Measurements from ENCODE around the gene TEAD1.

TEAD1 gene

DNA sequence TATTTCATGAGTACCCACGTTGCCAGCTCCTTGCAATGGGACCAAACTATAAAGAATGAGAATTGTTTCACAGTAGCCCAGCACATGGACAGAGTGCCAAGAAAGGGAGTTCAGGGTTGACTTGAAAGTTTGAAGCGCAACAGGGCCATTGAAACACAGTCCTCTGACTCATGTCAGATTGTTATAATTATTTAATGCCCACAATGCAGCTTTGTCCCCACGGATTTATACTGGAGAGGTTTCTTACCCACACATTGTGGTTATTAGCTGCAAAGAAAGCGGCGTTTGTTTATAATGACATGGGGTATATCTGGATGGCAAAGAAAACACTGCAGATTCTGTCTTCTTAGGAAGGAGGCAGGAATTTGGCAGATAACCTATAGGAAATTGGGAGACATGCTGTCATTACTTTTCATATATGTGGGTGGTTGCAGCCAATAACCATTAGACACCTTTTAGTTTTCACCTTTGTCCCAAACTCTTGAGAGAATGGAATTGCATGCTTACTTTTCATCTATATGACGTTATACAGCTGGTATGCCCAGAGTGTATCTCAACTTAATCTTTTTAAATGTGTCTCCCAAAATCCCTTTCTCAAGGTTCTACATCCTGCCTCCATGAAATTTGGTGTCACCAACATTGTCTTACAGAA, 143.6 kb downstream of the TEAD1 start:
- no peak for DNase-seq

DNA sequence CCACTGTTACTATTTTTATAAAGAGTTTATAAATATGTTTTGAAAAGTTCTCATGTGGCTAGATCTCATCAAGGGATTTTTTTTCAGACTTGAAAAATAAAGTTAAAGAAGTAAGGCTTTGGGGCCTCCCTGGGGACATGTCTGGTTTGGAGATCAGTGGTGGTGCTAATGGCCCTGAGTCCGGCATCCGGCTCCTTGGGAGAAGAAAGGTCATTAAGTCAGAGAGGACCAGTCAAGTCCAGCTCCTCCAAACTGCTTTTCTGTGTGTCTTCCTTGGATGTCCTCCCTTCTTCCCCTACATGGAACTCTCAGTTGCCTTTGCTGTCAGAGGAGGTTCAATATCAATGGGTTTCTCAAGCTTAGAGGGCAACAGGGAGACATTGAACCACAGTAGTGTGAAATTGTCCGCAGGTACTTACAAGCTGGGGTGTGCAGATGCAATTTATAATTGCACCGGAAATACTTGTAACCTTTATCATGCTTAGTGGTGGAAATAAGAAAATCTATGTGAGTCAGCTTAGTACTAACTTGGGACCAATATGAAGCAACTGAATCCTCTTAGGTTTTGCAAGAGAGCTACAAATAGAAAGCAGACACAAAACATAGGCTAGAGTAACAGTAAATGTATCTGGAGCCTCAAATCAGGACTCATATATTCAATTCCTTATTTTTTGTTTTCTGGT, 144.3 kb downstream of the TEAD1 start:
- DNase-seq = no peak

DNA sequence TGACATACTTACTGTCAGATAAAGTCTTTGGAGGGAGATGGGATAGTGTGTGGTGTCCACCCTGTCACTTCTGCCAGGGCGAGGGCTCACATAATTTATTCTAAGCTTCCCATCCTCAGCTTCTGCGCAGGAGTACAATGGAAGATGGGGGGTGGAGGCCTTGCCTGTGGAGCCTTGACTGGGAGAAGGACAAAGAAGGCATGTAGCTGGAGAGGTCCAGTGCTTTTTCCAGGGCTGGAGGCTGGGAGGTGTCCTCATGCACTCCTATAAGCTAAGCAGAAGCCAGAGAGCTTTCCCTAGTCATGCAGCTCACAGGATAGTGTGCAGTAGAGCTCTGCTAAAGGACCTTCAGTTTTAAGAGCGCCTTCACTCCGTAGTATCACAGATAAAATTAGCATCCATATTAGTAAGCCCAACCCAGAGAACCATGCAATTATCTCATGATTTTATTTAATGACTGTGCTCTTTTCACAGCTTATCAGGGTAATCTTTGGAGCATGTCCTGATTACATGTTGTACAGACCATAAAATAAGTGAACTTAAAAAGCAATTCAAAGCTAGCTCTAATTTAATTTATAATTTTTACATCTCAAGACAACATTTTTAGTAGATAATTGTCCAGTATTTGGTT, 148.3 kb downstream of the TEAD1 start:
- no peak for DNase-seq

DNA sequence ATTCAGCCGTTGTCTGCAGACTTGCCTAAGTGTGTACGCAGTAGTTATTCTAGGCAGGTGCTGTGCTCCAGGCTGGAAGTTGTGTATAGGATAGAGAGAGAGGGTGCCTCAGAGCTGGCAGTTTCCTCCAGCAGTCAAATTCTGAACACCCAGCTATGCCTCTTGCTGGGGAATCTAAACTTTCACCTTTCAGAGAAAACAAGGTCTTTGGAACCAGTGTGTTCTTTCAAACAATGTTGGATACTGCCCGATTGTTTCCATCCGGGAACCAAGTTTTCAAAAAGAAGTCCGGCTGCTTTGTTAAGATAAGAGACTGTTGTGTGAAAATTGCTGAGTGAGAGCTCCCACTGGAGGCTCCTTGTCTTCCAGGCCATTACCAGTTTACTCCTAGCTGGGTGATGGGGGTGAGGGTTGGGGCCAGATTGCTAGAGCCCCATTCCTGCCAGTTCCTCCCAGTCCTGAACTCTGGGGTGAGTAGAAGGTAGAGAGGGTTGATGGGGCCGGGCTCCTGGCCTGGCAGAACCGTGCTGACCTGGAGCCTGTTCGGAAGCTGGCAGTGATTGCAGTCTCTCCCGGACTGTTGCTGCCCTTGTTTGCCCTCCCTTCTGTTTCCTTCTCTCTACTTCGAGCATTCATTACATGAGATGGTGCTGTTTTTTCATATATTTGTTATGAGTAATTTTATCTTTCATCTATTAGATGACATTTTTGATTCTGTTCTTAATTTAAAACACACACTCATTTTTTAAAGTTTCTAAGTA, 150.2 kb downstream of the TEAD1 start:
- DNase-seq = no peak

DNA sequence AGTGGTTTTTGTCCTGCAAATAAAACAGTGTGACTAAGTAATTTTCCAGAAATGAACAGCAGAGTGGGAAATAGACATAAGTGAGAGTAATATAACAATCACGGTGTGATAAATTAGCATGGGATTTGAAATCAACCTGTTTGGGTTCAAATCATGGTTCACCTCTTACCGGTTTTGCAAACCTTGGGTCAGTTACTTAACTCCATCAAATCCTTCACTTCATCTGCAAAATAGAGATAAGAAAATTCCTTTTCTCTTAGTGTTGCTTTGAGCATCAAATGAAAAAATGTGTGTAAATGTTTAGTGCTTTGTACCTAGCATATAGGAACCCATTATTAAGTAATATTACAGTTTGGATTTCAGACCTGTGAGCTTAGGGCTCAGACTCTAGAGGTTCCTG, 152.2 kb downstream of the TEAD1 start:
- no peak for DNase-seq

DNA sequence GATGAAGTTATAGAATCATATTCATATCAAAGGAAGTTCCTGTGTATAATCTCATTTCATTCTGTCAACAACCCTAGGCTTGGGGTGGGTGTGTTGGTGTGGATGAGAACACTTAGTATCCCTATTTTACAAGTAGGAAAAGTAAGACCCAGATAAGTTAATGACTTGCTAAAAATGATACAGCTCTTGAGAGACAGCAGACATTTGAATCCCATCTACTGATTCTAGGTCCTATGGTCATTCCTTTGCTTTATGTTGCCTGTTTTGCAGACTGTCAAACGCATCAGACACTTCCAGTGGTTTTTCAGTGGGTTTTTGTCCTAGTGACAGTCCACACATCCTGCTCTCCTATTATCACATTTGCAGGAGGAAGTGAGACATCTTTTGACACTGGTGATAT, 153.1 kb downstream of the TEAD1 start:
- DNase-seq = no peak

DNA sequence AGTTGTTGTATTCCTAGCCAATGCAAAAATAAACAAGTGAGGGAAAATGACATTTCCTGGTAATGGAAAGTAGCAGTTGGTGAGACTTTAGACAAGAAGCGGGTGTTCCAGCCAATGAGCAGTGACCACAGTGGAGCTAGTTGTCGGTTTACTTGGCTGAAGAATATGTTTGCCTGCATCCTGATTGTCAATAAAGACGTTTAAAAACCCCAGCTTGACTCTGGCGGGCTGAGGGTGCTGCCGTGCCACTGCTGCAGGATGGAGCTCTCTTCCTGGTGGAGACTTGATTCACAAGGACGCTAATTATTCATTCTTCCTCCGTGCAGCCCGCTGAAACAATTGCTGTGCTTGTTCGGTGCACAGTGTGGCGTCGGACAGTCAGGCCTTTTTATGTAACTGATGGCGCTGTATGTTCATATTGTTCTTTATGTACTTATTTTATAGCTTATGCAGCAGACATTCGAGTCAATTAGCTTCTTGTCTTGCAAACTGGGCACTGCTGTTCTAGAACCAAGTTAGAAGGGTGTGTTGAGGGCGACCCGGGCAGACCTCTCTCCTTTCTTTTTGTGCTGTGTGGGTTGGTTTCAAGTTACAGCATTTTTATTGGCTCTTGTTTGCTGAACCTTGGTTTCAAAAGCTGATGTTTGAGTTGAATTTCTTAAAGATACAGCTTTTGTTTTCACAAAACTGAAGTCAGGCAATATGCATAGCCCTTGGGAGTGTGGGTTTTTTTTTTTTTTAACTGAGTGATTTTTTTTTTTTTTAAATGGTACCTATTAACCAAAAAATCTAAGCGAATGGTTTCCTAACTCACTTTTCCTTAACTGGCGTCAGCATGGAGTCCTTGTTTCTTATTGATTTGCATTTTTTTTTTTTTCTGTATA, 153.9 kb downstream of the TEAD1 start:
- DNase-seq = no peak

DNA sequence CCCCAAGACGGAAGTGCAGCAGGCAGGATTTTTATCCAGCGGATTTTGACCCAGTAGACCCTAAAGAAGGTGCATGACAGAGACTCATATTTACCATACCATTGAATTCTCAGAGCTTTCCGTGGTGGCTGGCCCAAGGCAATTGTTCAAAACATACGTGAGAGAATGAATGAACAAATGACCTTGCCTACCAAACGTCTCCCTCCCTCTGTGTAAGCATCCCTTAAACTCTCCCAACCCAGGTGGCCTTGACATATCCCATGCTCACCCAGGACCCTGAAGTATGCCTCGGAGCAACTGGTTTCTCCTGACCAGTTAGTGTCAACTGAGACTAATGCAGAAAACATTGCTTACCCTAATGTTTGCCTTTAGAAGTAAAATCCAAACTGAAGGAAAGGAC, 154.9 kb downstream of the TEAD1 start:
- no peak for DNase-seq

DNA sequence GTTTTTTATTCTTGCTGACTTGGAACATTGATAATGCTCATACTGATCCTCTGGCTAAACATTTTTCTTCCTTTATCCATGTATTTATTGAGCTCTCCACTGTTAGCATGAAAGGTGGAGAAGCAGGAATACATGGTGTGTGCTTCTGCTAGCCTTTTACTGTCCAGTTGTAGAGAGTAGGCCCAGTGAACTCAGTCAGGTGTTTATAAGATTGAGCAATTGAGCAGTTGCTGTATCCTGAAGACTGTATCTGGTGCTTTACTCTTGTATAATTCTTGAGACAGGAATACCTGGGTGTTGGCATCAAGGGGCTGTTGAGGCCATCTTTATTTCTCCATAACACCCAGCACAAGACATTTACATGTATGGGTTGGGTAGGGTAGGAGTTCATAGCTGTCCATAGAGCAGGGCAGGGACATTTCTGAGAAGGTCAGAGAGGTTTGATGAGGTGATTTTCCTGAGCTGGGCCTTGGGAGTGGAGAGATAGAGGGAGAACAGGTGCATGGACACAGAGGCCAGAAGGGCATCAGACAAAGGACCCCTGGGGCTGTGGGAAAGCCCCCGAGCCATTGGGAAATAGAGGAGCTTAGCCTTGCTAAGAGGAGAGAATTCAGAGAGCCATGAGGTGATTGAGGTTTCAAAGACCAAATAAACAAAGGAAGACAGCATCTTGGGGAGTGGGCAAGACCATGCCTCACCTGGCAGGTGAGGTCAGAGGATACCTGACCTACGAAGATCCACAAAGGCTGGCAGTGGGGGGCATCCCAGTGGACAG, 155.5 kb downstream of the TEAD1 start:
- DNase-seq = no peak

DNA sequence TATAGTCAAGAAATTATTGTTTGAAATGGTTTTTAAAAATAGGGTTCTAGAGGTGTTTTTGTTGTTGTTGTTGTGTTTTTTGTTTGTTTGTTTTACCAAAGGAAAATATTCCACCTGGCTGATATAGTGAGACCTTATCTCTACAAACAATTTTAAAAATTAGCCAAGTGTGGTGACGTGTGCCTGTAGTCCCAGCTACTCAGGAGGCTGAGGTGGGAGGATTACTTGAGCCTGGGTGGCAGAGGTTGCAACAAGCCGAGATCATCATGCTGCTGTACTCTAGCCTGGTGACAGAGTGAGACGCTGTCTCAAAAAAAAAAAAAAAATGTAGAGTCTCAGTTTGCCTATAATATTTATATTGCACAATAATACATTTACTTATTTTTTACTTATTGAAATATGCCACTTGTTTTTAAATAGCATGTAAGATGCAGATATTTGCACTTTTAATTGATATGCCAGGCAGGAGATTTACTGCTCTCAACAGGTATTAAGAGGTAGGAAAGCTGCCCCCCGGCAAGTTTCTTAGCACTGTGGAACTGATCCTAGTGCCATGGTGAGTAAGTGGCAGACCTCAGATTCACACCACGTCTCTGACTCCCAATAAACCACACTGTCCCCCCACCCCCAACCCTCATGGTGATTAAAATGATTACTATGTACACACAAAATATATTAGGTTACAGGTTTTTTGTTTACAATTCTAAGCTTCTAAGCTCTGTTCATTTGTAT, 157.4 kb downstream of the TEAD1 start:
- no peak for DNase-seq

DNA sequence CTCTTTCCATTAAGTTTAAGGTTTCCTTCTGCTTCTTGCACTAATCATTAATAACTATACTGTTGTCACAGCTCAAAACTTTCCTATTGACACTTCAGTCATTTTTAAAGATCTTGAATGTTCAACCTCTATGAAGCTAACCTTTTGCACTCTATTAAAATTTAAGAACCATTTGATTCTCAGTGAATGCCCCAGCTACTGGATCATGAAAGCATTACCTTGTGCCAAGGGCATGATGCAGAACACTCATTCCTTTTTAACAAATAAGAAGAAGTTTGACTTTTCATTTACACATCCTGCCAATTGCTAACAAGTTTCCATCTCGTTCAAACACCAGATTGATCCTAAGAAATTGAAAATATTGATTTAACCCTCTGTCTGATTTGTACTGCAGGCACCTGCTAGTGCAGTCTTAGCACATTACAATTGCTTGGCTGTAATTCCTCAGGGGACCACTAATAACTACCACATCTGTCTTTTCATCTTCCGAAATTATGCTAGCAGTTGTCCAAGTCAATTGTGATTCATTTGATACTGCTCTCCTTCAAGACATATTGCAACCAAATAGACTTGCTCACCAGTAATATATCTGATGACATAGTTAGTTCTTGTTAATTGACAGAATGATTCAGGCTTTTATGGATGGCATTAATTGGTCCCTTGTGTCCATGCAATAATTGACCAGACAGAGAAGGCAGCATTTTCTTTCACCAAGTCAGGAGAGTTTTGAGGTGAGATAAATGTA, 158.4 kb downstream of the TEAD1 start:
- no peak for DNase-seq

DNA sequence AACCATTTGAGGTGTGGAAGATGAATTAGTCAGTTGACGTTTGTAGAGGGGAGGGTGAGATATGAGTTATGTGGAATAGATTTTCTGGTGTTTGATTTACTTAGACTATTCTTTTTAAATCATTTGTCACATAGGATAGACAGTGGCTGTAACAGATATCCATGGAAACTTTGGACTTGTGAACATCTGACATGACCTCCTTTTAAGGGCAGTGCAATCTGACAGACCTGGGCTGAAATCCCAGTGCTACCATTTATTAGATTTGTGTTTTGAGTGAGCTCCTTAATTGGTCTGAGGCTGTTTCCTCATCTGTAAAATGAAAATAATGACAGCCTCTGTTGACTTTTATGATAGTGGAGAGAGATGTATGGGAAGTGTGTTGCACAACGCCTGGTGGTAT, 159.9 kb downstream of the TEAD1 start:
- no peak for DNase-seq

DNA sequence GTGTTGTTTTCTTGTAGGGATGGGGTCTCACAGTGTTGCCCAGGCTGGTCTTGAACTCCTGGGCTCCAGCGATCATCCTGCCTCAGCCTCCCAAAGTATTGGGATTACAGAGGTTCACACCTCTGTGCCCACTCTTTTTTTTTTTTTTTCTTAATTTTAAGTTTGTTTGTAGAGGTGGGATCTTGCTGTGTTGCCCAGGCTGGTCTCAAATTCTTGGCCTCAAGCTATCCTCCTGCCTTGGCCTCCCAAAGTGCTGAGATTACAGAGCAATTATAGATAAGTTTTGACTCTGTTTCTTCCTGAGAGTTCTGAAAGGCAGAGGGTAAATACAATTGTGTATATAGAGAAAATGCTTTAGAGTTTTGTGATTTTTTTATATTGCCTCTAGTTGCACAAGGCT, 160.4 kb downstream of the TEAD1 start:
- no peak for DNase-seq

DNA sequence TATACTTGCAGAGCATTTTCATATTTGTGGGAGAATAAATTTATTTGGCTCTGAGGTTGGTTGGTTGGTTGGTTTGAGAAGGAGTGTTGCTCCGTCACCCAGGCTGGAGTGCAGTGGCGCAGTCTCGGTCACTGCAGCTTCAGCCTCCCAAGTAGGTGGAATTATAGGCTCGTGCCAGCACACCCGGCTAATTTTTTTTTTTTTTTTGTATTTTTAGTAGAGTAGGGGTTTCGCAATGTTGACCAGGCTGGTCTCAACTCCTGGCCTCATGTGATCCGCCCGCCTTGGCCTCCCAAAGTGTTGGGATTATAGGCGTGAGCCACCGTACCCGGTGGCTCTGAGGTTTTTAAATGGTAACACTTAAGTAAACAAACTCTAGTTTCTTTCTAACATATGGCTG, 161.1 kb downstream of the TEAD1 start:
- no peak for DNase-seq

DNA sequence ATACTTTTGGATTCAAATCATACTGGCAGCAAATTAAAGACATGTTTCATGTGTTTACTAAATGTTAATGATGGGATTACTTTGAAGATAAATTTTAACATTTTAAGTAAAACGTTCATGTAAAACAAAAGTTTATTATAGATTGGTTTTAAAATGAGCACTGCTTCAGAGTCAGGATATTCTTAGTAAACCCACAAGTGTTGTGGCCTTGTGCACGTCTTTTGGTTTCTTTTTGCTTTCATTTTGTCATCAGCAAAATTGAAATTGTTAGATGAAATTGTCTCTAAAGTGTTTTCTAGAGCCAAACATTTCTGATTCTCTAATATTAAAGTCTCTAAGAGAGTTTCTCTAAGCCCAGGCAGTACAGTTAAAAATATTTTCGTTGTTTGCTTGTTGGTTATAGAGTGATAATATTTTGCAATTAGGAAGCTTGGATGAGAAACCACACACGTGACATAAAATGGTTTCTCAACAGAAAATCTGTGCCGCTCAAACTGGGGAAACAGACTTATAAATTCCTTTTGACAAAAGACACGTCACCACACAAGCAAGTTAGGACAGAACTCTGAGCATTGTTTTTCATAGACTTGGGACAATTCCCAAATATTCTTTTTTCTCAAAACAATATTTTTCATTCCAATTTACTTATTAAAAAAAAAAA, 164.4 kb downstream of the TEAD1 start:
- DNase-seq = no peak

DNA sequence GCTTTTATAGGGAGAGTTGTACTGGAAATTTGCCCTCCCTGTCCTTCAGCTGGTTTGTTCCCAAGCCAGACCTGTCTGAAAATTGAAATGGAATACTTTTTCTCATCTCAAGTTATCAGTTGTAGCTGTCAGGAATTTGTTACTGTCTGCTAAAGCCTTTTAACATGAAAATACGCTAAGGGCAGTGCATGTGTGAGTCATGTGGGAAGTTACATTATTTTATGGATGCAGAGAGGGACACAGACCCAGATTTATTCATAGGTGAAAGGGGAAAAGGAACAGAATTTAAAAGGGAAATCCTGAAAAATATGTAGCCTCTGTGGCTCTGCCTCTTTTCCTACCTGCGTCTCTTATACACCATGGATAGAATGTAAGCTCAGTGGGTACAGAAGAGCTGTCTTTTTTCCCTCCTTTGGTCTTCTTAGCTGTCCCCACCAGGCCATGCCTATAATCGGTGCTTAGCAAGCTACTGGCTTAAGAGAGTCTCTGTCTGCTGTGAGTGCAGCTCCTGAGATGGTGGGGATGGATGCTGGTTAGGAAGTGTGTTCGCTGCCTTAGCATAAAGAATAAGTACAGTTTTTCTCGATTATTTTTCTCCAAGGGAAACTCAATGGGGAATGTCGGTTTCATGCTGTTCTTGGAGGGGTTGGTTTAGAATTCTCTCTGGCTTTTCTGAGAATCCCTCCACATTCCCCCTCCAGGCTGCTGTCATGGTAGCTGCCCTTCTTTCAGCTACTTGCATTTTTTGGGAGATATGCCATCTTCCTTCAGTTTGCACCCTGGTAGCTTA, 166.8 kb downstream of the TEAD1 start:
- no peak for DNase-seq

DNA sequence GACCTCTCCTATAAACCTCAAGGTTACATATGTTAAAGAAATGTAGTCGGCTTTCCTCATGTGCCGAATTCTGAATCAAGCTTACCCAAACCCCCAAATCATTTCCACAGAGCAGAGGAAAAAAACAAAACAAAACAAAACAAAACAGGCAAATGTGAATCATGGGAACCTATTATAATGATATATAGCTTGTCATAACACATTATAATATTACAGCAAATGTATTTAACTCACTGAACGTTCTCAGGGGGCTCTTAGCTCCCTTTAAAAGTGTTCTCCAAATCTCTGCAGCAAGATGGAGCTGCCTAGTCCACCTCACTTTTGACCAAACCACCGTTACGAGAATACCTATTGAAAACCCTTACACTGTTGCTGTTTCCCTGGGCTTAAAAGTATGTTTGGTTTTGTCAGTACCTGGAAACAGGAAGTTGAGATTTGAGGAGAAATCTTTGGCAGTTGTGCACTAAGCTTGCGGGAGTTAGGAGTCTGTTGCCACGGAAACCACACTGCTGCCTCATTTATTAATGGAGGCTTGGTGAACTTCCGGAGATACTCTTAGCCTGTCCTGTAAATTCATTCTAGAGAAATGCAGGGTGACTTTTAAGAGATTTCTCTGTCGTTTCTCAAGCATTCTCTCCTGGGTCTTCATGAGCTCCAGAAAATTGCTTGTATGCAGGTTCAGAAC, 167.9 kb downstream of the TEAD1 start:
- DNase-seq = no peak

DNA sequence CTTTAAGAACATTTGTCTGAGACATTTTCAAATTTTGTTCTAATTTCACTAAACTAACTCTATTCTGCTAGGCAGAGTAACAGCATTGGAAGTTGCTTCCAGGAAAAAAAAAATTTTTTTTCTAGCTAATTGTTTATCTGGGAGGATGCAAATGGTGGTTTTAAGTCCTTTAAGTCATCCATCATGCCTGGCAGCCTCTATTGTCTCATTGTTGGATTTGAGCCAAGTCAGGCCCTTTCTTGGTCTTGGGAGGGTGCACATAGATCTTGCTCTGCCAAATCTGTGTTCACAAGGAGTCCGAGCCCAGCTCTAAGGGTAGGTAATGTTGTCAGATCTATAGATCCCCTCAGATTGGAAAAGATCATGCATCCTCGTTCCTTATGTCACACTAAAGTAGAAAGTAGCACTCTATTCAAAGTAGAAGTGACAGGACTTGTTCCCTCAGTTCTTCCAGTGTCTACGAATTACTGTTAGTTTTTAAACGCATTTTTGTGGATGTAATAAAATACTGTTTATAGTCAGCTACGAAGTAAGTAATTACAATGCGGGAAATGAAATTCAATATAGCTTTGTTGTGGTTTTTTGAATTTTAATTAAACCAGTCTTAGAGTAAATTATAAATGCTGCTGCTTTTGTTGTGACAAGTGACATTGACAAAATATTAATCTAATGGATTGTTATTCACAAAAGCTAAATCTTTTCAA, 168.9 kb downstream of the TEAD1 start:
- no peak for DNase-seq

All from stimulated activated CD4-positive, alpha-beta T cell treated with anti-CD3 and anti-CD28 coated beads, Interleukin-2, amount 100 ng/mL, for 48 hours (primary cell).